SH-SY5Y (cell line): ENCODE measurements around the gene NR1H4.

Experiments
- GATA2 ChIP-seq: IDR thresholded peaks from 2 replicates; pipeline ENCODE4 v1.6.1; 2011; ENCODE audit warnings: mild to moderate bottlenecking, low read depth, low read length
- GATA3 ChIP-seq: IDR thresholded peaks from 2 replicates; pipeline ENCODE4 v1.6.1; 2011; ENCODE audit warnings: low read depth, mild to moderate bottlenecking, low read length, moderate library complexity

DNA sequence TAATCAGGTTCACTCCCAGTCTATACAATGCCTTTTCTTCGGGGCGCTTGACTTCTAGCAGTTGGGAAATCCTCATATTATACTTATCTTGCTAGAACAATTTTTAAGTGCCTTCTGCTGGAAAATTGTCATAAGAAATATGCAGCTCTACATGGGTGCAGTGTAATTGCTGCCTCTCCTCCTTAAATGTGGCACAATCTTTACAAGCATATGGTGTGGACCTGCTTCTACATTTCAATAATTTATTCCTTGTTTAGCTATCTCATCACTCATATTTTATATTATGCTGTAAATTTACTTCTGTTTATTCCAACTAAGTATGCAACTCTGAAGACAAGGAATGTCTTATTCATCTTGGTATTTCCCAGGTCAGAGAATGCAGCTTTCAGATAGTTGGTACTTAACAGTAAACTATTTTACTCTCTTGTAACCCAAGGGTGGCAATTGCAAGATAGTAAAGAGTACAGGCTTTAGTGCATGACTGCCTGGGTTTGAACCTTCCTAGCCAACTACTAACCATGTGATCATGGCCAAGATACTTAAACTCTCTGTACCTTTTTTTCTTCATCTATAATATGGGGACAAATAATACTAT lies 56.2 kb downstream of the NR1H4 start:
- TF ChIP-seq GATA2, result no peak
- no peak for TF ChIP-seq GATA3
